Neural progenitor cell (in vitro differentiated cells): Measurements from ENCODE around the gene UQCR11. TPM values are rescaled to one million over a fixed set of nuclear protein-coding genes. Genes with fewer than 3 reads are reported as not detected.

Experiments
- DNase-seq: peaks from one replicate; pipeline ENCODE4 v3.0.0-alpha.2; 2016; ENCODE audit warnings: low spot score
- H2AFZ ChIP-seq: fragments of 200-600 bp; sonication (generic); replicated peaks from 2 replicates; pipeline ENCODE4 v1.6.1; 2016; ENCODE audit warnings: antibody characterized with exemption
- H3F3A ChIP-seq: fragments of 200-600 bp; sonication (generic); 2 replicates; pipeline ENCODE4 v1.6.1; 2016; ENCODE audit warnings: antibody characterized with exemption, low read depth
- H3K27ac ChIP-seq: fragments of 200-600 bp; sonication (generic); 2 replicates; pipeline ENCODE4 v1.5.1; 2016; ENCODE audit warnings: mild to moderate bottlenecking
- H3K27me3 ChIP-seq: fragments of 200-600 bp; sonication (generic); 2 replicates; pipeline ENCODE4 v1.6.1; 2016; ENCODE audit warnings: mild to moderate bottlenecking, moderate library complexity
- H3K36me3 ChIP-seq: fragments of 200-600 bp; sonication (generic); 2 replicates; pipeline ENCODE4 v1.5.1; 2016
- H3K4me1 ChIP-seq: fragments of 200-600 bp; sonication (generic); 2 replicates; pipeline ENCODE4 v1.6.1; 2016; ENCODE audit warnings: mixed run types
- H3K4me2 ChIP-seq: fragments of 200-600 bp; sonication (generic); 2 replicates; pipeline ENCODE4 v1.6.1; 2016
- H3K4me3 ChIP-seq: fragments of 200-600 bp; sonication (generic); 2 replicates; pipeline ENCODE4 v1.5.1; 2016
- H3K79me2 ChIP-seq: fragments of 200-600 bp; sonication (generic); 2 replicates; pipeline ENCODE4 v1.6.1; 2016; ENCODE audit warnings: low read depth
- H3K9ac ChIP-seq: fragments of 200-600 bp; sonication (generic); 2 replicates; pipeline ENCODE4 v1.6.1; 2016
- H3K9me3 ChIP-seq: fragments of 200-600 bp; sonication (generic); 2 replicates; pipeline ENCODE4 v1.5.1; 2016; ENCODE audit warnings: low read depth
- H4K20me1 ChIP-seq: fragments of 200-600 bp; sonication (generic); 2 replicates; pipeline ENCODE4 v1.6.1; 2016; ENCODE audit warnings: low read depth
- H3K27ac Mint-ChIP-seq: 3 replicates; pipeline ENCODE4 v1.8.0; 2021; ENCODE audit warnings: mixed read lengths
- H3K27me3 Mint-ChIP-seq: 2 replicates; pipeline ENCODE4 v1.8.0; 2022; ENCODE audit warnings: low read depth, mild to moderate bottlenecking, inconsistent platforms, moderate library complexity, mixed read lengths; ENCODE audit not compliant: insufficient read depth
- H3K36me3 Mint-ChIP-seq: 3 replicates; pipeline ENCODE4 v1.8.0; 2021; ENCODE audit warnings: mixed read lengths
- H3K4me1 Mint-ChIP-seq: 3 replicates; pipeline ENCODE4 v1.8.0; 2021; ENCODE audit warnings: mixed read lengths
- H3K4me3 Mint-ChIP-seq: 3 replicates; pipeline ENCODE4 v1.8.0; 2021; ENCODE audit warnings: mild to moderate bottlenecking, moderate library complexity, mixed read lengths
- H3K9me3 Mint-ChIP-seq: 3 replicates; pipeline ENCODE4 v1.8.0; 2020; ENCODE audit warnings: mixed read lengths
- EZH2 ChIP-seq: fragments of 200-600 bp; sonication (generic); IDR thresholded peaks from 2 replicates; pipeline ENCODE4 v1.6.1; 2017; ENCODE audit warnings: antibody characterized with exemption, mild to moderate bottlenecking, moderate library complexity
- EZH2phosphoT487 ChIP-seq: fragments of 200-600 bp; sonication (generic); IDR thresholded peaks from 2 replicates; pipeline ENCODE4 v1.6.1; 2017; ENCODE audit warnings: antibody characterized with exemption
- total RNA-seq: library from RNA; depleted of rRNA; stranded (reverse); fragments of >200 nt; gene quantifications from 2 replicates; pipeline ENCODE4 v1.2.3, GENCODE V29; 2015; ENCODE audit warnings: low replicate concordance
- TF ChIP-seq, protein P1 (sequence below): fragments of 200-600 bp; sonication (generic); IDR thresholded peaks from 2 replicates; pipeline ENCODE4 v1.5.1; 2017; ENCODE audit warnings: antibody characterized with exemption, mild to moderate bottlenecking

Gene UQCR11
- total RNA-seq: 37.4 and 51.4 TPM in 2 replicates

- H3K27ac ChIP-seq: peak within 1 kb of the TSS; percentile 64
- peaks cover 21% of the 10 kb centered on the region for H3K4me1 Mint-ChIP-seq
- peak; percentile 97 for DNase-seq
Measured at GRCh38 chr19:1605236-1606137, at the start of gene UQCR11. UQCR11 (minus strand) TSS chr19:1605462; CDS start chr19:1605409, 53 bp downstream.

GRCh38 chr19:1654178-1654792 is 49.0 kb upstream of the UQCR11 start:
- H3K4me3 Mint-ChIP-seq: peak overlapping the region; percentile 66
- Histone ChIP-seq H3K4me3 (no peak overlapping the region), H3K79me2 (peaks cover 28% of the 10 kb centered on the region), H3K36me3 (peaks cover 5% of the 10 kb centered on the region), H3K9me3 (no peaks in the 10 kb centered on the region), H3K9ac (no peak overlapping the region), H2AFZ (no peak overlapping the region), H3K4me2 (no peak overlapping the region), H3F3A (peaks cover 16% of the 10 kb centered on the region), H4K20me1 (peaks cover 18% of the 10 kb centered on the region), H3K27me3 (no peaks in the 10 kb centered on the region), H3K4me1 (peaks cover 9% of the 10 kb centered on the region), H3K27ac (no peak overlapping the region)
- TF ChIP-seq, protein P1, sequence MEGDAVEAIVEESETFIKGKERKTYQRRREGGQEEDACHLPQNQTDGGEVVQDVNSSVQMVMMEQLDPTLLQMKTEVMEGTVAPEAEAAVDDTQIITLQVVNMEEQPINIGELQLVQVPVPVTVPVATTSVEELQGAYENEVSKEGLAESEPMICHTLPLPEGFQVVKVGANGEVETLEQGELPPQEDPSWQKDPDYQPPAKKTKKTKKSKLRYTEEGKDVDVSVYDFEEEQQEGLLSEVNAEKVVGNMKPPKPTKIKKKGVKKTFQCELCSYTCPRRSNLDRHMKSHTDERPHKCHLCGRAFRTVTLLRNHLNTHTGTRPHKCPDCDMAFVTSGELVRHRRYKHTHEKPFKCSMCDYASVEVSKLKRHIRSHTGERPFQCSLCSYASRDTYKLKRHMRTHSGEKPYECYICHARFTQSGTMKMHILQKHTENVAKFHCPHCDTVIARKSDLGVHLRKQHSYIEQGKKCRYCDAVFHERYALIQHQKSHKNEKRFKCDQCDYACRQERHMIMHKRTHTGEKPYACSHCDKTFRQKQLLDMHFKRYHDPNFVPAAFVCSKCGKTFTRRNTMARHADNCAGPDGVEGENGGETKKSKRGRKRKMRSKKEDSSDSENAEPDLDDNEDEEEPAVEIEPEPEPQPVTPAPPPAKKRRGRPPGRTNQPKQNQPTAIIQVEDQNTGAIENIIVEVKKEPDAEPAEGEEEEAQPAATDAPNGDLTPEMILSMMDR: no peak
- TF ChIP-seq EZH2 (no peak), EZH2phosphoT487 (no peak)
- H3K4me1 Mint-ChIP-seq: peaks cover 9% of the 10 kb centered on the region
- no peak for DNase-seq
- peaks cover 10% of the 10 kb centered on the region for H3K27me3 Mint-ChIP-seq
- H3K27ac Mint-ChIP-seq: no peak overlapping the region
- H3K9me3 Mint-ChIP-seq: no peaks in the 10 kb centered on the region
- H3K36me3 Mint-ChIP-seq: peaks cover 4% of the 10 kb centered on the region

More at GRCh38 chr19:1605236-1606137, at the start of gene UQCR11:
- Mint-ChIP-seq H3K9me3 (no peaks in the 10 kb centered on the region), H3K36me3 (peaks cover 4% of the 10 kb centered on the region), H3K4me3 (peak within 1 kb of the TSS; percentile 93), H3K27me3 (peaks cover 17% of the 10 kb centered on the region), H3K27ac (peak within 1 kb of the TSS; percentile 97)
- Histone ChIP-seq H4K20me1 (peaks cover 47% of the 10 kb centered on the region), H3K36me3 (no peaks in the 10 kb centered on the region), H3K9me3 (no peaks in the 10 kb centered on the region), H3K27me3 (no peaks in the 10 kb centered on the region), H3F3A (peaks cover 46% of the 10 kb centered on the region), H3K4me3 (peak within 1 kb of the TSS; percentile 92), H3K4me2 (peak within 1 kb of the TSS; percentile 96), H3K9ac (peak within 1 kb of the TSS; percentile 80), H3K4me1 (peaks cover 5% of the 10 kb centered on the region), H3K79me2 (peaks cover 47% of the 10 kb centered on the region), H2AFZ (peak within 1 kb of the TSS; percentile 51)
- TF ChIP-seq EZH2phosphoT487: no peak
- TF ChIP-seq, protein P1: peak; percentile 46

- Histone ChIP-seq H3K4me3 (peak overlapping the region; percentile 72), H3K4me2 (peak overlapping the region; percentile 80), H3K4me1 (peaks cover 9% of the 10 kb centered on the region), H3F3A (peaks cover 16% of the 10 kb centered on the region), H3K9ac (peak overlapping the region; percentile 18), H4K20me1 (peaks cover 28% of the 10 kb centered on the region), H3K27me3 (no peaks in the 10 kb centered on the region), H2AFZ (peak overlapping the region; percentile 96), H3K9me3 (no peaks in the 10 kb centered on the region), H3K79me2 (peaks cover 38% of the 10 kb centered on the region), H3K27ac (no peak overlapping the region), H3K36me3 (peaks cover 6% of the 10 kb centered on the region)
- H3K36me3 Mint-ChIP-seq: peaks cover 4% of the 10 kb centered on the region
- H3K4me3 Mint-ChIP-seq: peak overlapping the region; percentile 89
- peak overlapping the region; percentile 87 for H3K27ac Mint-ChIP-seq
- no peaks in the 10 kb centered on the region for H3K9me3 Mint-ChIP-seq
- no peak for DNase-seq
- H3K4me1 Mint-ChIP-seq: peaks cover 11% of the 10 kb centered on the region
- TF ChIP-seq EZH2phosphoT487: no peak
- no peak for TF ChIP-seq EZH2
- TF ChIP-seq, protein P1: no peak
- H3K27me3 Mint-ChIP-seq: peaks cover 10% of the 10 kb centered on the region
Measured at GRCh38 chr19:1653300-1653628, 48.0 kb upstream of the UQCR11 start.
